SU-DHL-6 (cell line): ENCODE results near the gene ERLIN1.
"Not testable (repeated sequence)": the region's sequence is repeated elsewhere in the genome, so short reads cannot be mapped to it uniquely, and the experiment has no call there.

Source experiments
- H2AFZ ChIP-seq: fragments of 200-600 bp; sonication (generic); 2 replicates; pipeline ENCODE4 v1.6.1; 2014; ENCODE audit warnings: low read depth, mild to moderate bottlenecking, moderate library complexity, mixed read lengths, antibody characterized with exemption, low read length; ENCODE audit not compliant: severe bottlenecking
- H3F3A ChIP-seq: fragments of 200-600 bp; shearing (Covaris generic); 2 replicates; pipeline ENCODE4 v1.6.0; 2016; ENCODE audit warnings: antibody characterized with exemption, mild to moderate bottlenecking; ENCODE audit not compliant: insufficient read depth
- H3K27ac ChIP-seq: fragments of 200-600 bp; sonication (generic); 2 replicates; pipeline ENCODE4 v1.5.1; 2016; ENCODE audit warnings: low read depth, mild to moderate bottlenecking, low read length, moderate library complexity, mixed read lengths
- H3K27me3 ChIP-seq: fragments of 200-600 bp; sonication (generic), shearing (Covaris generic); 2 replicates; pipeline ENCODE4 v1.6.0; 2014; ENCODE audit warnings: mild to moderate bottlenecking, low read length
- H3K36me3 ChIP-seq: fragments of 200-600 bp; sonication (generic); 2 replicates; pipeline ENCODE4 v1.6.1; 2014; ENCODE audit warnings: mild to moderate bottlenecking, low read length, mixed read lengths
- H3K4me2 ChIP-seq: fragments of 300-600, 200-600 bp; shearing (Covaris generic), sonication (generic); 2 replicates; pipeline ENCODE4 v1.6.0; 2014; ENCODE audit warnings: low read length, low read depth, mild to moderate bottlenecking; ENCODE audit not compliant: poor library complexity, severe bottlenecking
- H3K4me3 ChIP-seq: fragments of 200-600 bp; sonication (generic); 2 replicates; pipeline ENCODE4 v1.5.1; 2014; ENCODE audit warnings: antibody characterized with exemption, low read length, mild to moderate bottlenecking, mixed read lengths; ENCODE audit not compliant: insufficient read depth, poor library complexity, severe bottlenecking
- H3K79me2 ChIP-seq: fragments of 200-600 bp; sonication (generic); 2 replicates; pipeline ENCODE4 v1.6.1; 2014; ENCODE audit warnings: mild to moderate bottlenecking, low read length, moderate library complexity; ENCODE audit not compliant: insufficient read depth
- H3K9ac ChIP-seq: fragments of 200-600 bp; sonication (generic); 2 replicates; pipeline ENCODE4 v1.7.0; 2014; ENCODE audit warnings: mild to moderate bottlenecking, low read length
- H3K9me2 ChIP-seq: fragments of 200-600 bp; sonication (generic); replicated peaks from 2 replicates; pipeline ENCODE4 v1.6.1; 2014; ENCODE audit warnings: low read length; ENCODE audit not compliant: insufficient read depth
- H3K9me3 ChIP-seq: fragments of 200-600 bp; sonication (generic); 2 replicates; pipeline ENCODE4 v1.6.1; 2014; ENCODE audit warnings: low read length, mixed read lengths; ENCODE audit not compliant: insufficient read depth
- H4K20me1 ChIP-seq: fragments of 200-600 bp; sonication (generic); 2 replicates; pipeline ENCODE4 v1.6.1; 2014; ENCODE audit warnings: low read depth, mild to moderate bottlenecking, antibody characterized with exemption, low read length, moderate library complexity, mixed read lengths
- EZH2phosphoT487 ChIP-seq: fragments of 200-600 bp; sonication (generic), shearing (Covaris generic); conservative IDR thresholded peaks from 2 replicates; pipeline ENCODE4 v1.6.1; 2018; ENCODE audit warnings: mild to moderate bottlenecking, antibody characterized with exemption, low read length, moderate library complexity, mixed read lengths
- TF ChIP-seq, protein P1 (sequence below): fragments of 200-600 bp; sonication (generic); IDR thresholded peaks from one replicate; pipeline ENCODE4 v1.5.1; 2017; ENCODE audit warnings: antibody characterized with exemption, mild to moderate bottlenecking, low read length, moderate library complexity; ENCODE audit not compliant: insufficient read depth, poor library complexity, severe bottlenecking

Gene ERLIN1

DNA sequence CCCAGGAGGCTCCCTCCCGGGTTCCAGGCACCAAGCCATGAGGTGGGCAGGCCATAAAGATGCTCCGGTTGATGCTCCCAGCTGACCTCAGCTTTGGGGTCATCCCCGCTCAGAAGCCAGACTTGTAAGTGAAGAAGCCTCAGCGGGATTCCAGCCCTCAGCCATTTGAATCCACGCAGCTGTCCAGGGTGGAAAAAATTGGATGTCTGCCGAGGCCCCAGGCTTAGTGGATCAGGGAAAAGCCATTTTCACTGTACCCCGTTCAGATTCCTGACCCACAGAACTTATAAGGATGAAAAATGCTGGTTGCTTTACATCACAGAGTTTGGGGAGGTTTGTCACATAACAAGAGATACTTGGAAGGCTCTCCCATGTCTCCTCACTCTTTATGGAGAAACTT lies 55.0 kb downstream of the ERLIN1 start:
- no peak overlapping the region for H3K27ac ChIP-seq
- TF ChIP-seq, protein P1, sequence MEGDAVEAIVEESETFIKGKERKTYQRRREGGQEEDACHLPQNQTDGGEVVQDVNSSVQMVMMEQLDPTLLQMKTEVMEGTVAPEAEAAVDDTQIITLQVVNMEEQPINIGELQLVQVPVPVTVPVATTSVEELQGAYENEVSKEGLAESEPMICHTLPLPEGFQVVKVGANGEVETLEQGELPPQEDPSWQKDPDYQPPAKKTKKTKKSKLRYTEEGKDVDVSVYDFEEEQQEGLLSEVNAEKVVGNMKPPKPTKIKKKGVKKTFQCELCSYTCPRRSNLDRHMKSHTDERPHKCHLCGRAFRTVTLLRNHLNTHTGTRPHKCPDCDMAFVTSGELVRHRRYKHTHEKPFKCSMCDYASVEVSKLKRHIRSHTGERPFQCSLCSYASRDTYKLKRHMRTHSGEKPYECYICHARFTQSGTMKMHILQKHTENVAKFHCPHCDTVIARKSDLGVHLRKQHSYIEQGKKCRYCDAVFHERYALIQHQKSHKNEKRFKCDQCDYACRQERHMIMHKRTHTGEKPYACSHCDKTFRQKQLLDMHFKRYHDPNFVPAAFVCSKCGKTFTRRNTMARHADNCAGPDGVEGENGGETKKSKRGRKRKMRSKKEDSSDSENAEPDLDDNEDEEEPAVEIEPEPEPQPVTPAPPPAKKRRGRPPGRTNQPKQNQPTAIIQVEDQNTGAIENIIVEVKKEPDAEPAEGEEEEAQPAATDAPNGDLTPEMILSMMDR: no peak
- TF ChIP-seq EZH2phosphoT487: no peak
- no peak overlapping the region for H3K4me2 ChIP-seq
- H3K9me3 ChIP-seq: no peaks in the 10 kb centered on the region
- H3K9me2 ChIP-seq: no peaks in the 10 kb centered on the region
- no peaks in the 10 kb centered on the region for H4K20me1 ChIP-seq
- H3K27me3 ChIP-seq: no peaks in the 10 kb centered on the region
- no peak overlapping the region for H3K4me3 ChIP-seq
- no peak overlapping the region for H3K9ac ChIP-seq
- H3K79me2 ChIP-seq: no peaks in the 10 kb centered on the region
- no peaks in the 10 kb centered on the region for H3F3A ChIP-seq
- H3K36me3 ChIP-seq: no peaks in the 10 kb centered on the region
- H2AFZ ChIP-seq: no peak overlapping the region

DNA sequence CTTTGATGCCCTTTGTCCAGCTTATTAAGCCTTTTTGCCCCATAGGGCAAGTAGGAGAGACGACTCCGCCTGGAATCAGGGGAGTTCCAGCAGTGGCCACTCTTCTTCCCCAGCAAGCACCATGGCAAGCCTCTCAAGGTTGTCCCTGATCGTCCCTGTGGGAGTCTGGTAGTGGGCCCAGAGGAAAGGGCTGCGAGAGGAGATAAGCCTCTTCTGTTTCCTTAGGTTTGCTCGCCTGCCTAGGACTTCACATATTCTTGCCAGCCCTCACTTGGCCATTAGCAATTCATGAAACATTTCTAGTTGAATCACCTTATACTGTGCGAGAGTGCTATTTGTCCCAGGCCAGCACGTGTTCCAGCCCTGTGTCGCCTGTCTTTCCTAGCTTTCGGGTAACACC lies 56.4 kb downstream of the ERLIN1 start:
- H3K9ac ChIP-seq: no peak overlapping the region
- H3K27me3 ChIP-seq: no peaks in the 10 kb centered on the region
- no peaks in the 10 kb centered on the region for H3K9me2 ChIP-seq
- no peak overlapping the region for H3K27ac ChIP-seq
- H3F3A ChIP-seq: no peaks in the 10 kb centered on the region
- H3K79me2 ChIP-seq: no peaks in the 10 kb centered on the region
- no peaks in the 10 kb centered on the region for H4K20me1 ChIP-seq
- H3K4me2 ChIP-seq: no peak overlapping the region
- H3K36me3 ChIP-seq: no peaks in the 10 kb centered on the region
- no peak for TF ChIP-seq EZH2phosphoT487
- TF ChIP-seq, protein P1: no peak
- H2AFZ ChIP-seq: no peak overlapping the region
- H3K4me3 ChIP-seq: no peak overlapping the region
- no peaks in the 10 kb centered on the region for H3K9me3 ChIP-seq

DNA sequence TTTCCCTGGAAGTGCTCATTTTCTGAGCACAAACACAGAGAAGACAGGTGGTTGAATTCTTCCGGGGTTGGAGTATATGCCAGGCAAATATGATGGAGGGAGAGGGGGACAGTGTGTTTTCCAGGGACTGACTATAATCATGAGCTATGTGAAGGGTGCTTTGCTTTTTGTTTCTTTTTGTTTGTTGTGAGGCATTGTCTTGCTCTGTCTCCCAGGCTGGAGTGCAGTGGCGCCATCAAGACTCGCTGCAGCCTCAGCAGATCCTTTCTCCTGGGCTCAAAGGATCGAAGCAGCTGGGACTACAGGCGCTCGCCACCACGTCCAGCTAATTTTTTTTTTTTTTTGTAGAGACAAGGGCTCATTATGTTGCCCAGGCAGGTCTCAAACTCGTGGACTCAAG lies 56.9 kb downstream of the ERLIN1 start:
- Histone ChIP-seq H3K9me2 (no peaks in the 10 kb centered on the region), H2AFZ (no peak overlapping the region), H3F3A (no peaks in the 10 kb centered on the region), H3K27ac (no peak overlapping the region), H3K27me3 (no peaks in the 10 kb centered on the region), H4K20me1 (no peaks in the 10 kb centered on the region), H3K4me3 (no peak overlapping the region), H3K9ac (no peak overlapping the region), H3K79me2 (no peaks in the 10 kb centered on the region), H3K36me3 (no peaks in the 10 kb centered on the region), H3K4me2 (no peak overlapping the region), H3K9me3 (no peaks in the 10 kb centered on the region)
- TF ChIP-seq, protein P1: no peak
- TF ChIP-seq EZH2phosphoT487: no peak

DNA sequence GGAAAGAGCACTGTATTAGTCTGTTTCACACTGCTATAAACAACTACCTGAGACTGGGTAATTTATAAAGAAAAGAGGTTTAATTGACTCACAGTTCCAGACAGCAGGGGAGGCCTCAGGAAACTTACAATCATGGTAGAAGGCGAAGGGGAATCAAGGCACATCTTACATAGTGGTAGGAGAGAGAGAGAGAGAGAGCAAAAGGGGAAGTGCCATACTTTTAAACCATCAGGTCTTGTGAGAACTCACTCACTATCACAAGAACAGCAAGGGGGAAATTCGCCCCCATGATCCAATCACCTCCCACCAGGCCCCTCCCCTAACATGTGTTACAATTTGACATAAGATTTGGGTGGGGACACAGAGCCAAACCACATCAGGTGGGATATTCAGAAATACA lies 60.5 kb downstream of the ERLIN1 start:
- H3K9me2 ChIP-seq: not testable (repeated sequence)

More for the DNA sequence above, 60.5 kb downstream of the ERLIN1 start:
- H3K27me3 ChIP-seq, H3F3A ChIP-seq, H4K20me1 ChIP-seq, H3K9ac ChIP-seq, H3K27ac ChIP-seq, H3K4me2 ChIP-seq, H3K9me3 ChIP-seq, H2AFZ ChIP-seq, H3K4me3 ChIP-seq, H3K79me2 ChIP-seq, H3K36me3 ChIP-seq: not testable (repeated sequence)
